Measurements from ENCODE around the gene TTYH3. TPM values are rescaled to one million over a fixed set of nuclear protein-coding genes. Genes with fewer than 3 reads are reported as not detected.

Gene TTYH3
- total RNA-seq, 1 experiment from 2014 or later, result 20.9 TPM

- peak overlapping the region; percentile 85 for H3K27ac Mint-ChIP-seq (ENCODE audit: low read depth, unreplicated experiment)
- ChIA-PET CTCF (interaction anchor here (0.7 kb wide), 1 partner anchor 1805 kb away, joined by 3 read pairs; no protein-coding TSS in a partner anchor), POLR2A (interaction anchor here (0.6 to 2.5 kb wide), 4 partner anchors 9 to 162 kb away, joined by 3 to 5 read pairs (median 4); no protein-coding TSS in a partner anchor)
- intact Hi-C loops (cut with micrococcal nuclease), result loop anchor here (5.0 kb wide), 1 partner anchor 76 kb away; the partner anchor contains the start of genes BRAT1 and IQCE
- TF ChIP-seq, protein P1, sequence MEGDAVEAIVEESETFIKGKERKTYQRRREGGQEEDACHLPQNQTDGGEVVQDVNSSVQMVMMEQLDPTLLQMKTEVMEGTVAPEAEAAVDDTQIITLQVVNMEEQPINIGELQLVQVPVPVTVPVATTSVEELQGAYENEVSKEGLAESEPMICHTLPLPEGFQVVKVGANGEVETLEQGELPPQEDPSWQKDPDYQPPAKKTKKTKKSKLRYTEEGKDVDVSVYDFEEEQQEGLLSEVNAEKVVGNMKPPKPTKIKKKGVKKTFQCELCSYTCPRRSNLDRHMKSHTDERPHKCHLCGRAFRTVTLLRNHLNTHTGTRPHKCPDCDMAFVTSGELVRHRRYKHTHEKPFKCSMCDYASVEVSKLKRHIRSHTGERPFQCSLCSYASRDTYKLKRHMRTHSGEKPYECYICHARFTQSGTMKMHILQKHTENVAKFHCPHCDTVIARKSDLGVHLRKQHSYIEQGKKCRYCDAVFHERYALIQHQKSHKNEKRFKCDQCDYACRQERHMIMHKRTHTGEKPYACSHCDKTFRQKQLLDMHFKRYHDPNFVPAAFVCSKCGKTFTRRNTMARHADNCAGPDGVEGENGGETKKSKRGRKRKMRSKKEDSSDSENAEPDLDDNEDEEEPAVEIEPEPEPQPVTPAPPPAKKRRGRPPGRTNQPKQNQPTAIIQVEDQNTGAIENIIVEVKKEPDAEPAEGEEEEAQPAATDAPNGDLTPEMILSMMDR (IDR thresholded peaks at IDR 0.05; ENCODE audit: unreplicated experiment), result no peak
- H3K4me3 Mint-ChIP-seq (ENCODE audit: unreplicated experiment), result peak overlapping the region; percentile 93
- peaks cover 11% of the 10 kb centered on the region for H3K4me1 Mint-ChIP-seq (ENCODE audit: insufficient read depth, unreplicated experiment)
- BruUV-seq (replicated peaks), result no TSS peak
- H3K27me3 Mint-ChIP-seq (ENCODE audit: insufficient read depth, unreplicated experiment), result no peaks in the 10 kb centered on the region
- H3K36me3 Mint-ChIP-seq (ENCODE audit: insufficient read depth, unreplicated experiment), result no peaks in the 10 kb centered on the region
- H3K9me3 Mint-ChIP-seq (ENCODE audit: unreplicated experiment), result no peaks in the 10 kb centered on the region
- peak; percentile 58 for DNase-seq (ENCODE audit: unreplicated experiment)
Measured at GRCh38 chr7:2632733-2633537, 1.1 kb downstream of the TTYH3 start.

DNA sequence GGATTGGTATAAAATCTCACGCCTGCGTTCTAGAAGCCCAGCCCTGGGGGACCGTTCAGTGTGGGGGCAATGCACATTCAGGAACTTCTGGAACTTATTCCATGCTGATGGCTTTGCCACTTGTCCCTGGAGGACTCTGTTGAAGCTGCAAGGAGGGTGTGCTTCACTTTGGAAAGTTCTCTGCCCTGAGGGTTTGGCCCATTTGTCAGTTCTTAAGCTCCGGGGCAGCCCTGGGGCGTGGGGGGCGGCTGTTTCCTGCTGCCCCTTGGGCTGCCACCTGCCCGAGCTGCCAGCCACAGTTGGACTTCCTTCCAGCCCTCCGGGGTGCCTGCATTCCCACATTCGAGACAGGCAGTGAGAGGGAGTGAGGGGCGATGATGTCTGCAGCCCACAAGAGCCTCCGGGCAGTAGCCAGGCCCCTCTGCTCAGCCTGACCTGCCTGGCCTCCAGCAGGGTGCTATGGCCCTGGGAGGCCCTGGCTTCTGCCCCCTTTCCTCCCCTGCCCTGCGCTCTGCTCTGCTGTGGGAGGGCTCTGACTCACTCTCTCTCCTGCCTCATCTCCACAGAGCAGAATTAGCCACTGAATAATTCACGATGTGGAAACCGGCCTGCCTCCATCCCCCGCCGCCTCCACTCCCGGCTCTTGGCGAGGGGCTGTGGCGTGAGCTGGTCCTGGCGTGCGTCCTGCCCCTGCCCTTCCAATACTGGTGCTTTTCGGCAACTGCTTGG, 1.9 kb downstream of the TTYH3 start:
- no peaks in the 10 kb centered on the region for H3K36me3 Mint-ChIP-seq (ENCODE audit: insufficient read depth, unreplicated experiment)
- peaks cover 11% of the 10 kb centered on the region for H3K4me1 Mint-ChIP-seq (ENCODE audit: insufficient read depth, unreplicated experiment)
- BruUV-seq (replicated peaks), result no TSS peak
- ChIA-PET CTCF (no interaction called here), POLR2A (interaction anchor here (0.6 to 2.5 kb wide), 5 partner anchors 8 to 163 kb away, joined by 3 to 5 read pairs (median 3); no protein-coding TSS in a partner anchor)
- DNase-seq (ENCODE audit: unreplicated experiment), result peak; percentile 83
- peak overlapping the region; percentile 85 for H3K27ac Mint-ChIP-seq (ENCODE audit: low read depth, unreplicated experiment)
- TF ChIP-seq, protein P1 (IDR thresholded peaks at IDR 0.05; ENCODE audit: unreplicated experiment), result no peak
- intact Hi-C loops (cut with micrococcal nuclease), result loop anchor here (5.0 kb wide), 1 partner anchor 76 kb away; the partner anchor contains the start of genes BRAT1 and IQCE
- peak overlapping the region; percentile 93 for H3K4me3 Mint-ChIP-seq (ENCODE audit: unreplicated experiment)
- H3K27me3 Mint-ChIP-seq (ENCODE audit: insufficient read depth, unreplicated experiment), result no peaks in the 10 kb centered on the region
- no peaks in the 10 kb centered on the region for H3K9me3 Mint-ChIP-seq (ENCODE audit: unreplicated experiment)

DNA sequence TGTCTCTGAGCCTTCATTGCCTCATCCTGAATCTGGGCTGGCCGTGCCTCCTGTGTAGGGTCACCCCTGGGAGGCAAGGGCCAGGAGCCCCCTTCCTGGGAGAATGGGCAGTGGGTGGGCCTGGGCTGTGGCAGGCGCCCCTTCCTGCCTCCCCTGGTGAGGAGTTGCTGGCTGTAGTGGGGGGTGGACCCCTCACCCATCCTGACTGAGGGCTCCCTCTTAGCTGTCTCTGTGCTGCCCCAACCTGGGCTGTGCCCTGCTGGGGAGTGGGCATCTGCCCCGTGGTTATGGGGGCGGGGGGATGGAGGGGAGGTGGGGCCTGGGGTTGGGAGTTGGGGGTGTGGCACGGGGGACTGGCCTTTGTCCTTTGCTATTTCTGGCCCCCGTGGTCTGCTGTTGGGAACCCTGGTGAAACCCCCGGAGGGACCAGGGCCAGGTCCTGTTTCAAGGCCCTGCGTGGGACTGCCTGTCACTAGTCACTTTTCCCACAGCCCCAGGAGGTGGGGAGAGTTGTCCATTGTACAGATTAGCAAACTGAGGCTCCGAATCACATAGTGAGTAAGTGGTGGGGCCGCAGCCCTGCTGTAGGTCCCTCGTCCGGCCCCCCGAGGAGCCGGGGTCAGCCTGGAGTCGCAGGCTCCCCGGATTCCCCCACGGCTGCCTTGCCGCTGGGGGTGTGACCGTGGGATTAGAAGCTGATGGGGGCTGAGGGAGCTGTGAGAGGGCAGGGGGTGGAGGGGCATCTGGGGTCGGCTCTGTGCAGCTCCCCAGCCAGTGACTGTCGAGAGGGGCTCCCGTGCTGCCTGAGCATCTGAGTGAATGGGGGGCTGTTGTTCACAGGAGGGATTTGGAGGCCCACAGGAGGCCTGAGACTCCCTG, 2.7 kb downstream of the TTYH3 start:
- H3K4me1 Mint-ChIP-seq (ENCODE audit: insufficient read depth, unreplicated experiment), result peaks cover 11% of the 10 kb centered on the region
- H3K27me3 Mint-ChIP-seq (ENCODE audit: insufficient read depth, unreplicated experiment), result no peaks in the 10 kb centered on the region
- no TSS peak for BruUV-seq (replicated peaks)
- DNase-seq (ENCODE audit: unreplicated experiment), result no peak
- ChIA-PET POLR2A (interaction anchor here (0.7 to 2.5 kb wide), 3 partner anchors 8 to 164 kb away, joined by 3 to 5 read pairs (median 4); no protein-coding TSS in a partner anchor), CTCF (no interaction called here)
- H3K9me3 Mint-ChIP-seq (ENCODE audit: unreplicated experiment), result no peaks in the 10 kb centered on the region
- TF ChIP-seq, protein P1 (IDR thresholded peaks at IDR 0.05; ENCODE audit: unreplicated experiment), result no peak
- H3K4me3 Mint-ChIP-seq (ENCODE audit: unreplicated experiment), result peak overlapping the region; percentile 93
- H3K36me3 Mint-ChIP-seq (ENCODE audit: insufficient read depth, unreplicated experiment), result no peaks in the 10 kb centered on the region
- peak overlapping the region; percentile 85 for H3K27ac Mint-ChIP-seq (ENCODE audit: low read depth, unreplicated experiment)
- intact Hi-C loops (cut with micrococcal nuclease), result loop anchor here (5.0 kb wide), 1 partner anchor 77 kb away; the partner anchor contains the start of genes BRAT1 and IQCE

All from MCF 10A (cell line).